ENCODE data around the gene MYO19.

MYO19 gene

GRCh38 chr17:36542755-36543154 is 8.1 kb upstream of the MYO19 start:
- TF ChIP-seq ZFX (IDR thresholded peaks at IDR 0.05) (no peak), CTCF (conservative IDR thresholded peaks at IDR 0.05) (no peak)
- no peak overlapping the region; the same call in 1 of the 2 replicates for H3K27ac ChIP-seq

GRCh38 chr17:36540696-36541095 is 6.0 kb upstream of the MYO19 start:
- H3K27ac ChIP-seq: no peak overlapping the region
- TF ChIP-seq ZFX (IDR thresholded peaks at IDR 0.05): no peak
- no peak for TF ChIP-seq CTCF (conservative IDR thresholded peaks at IDR 0.05)

- peak overlapping the region; percentile 95 for H3K27ac ChIP-seq
These were observed 1.0 kb upstream of the MYO19 start for GRCh38 chr17:36535669-36536081.

GRCh38 chr17:36533935-36534839 is 481 bp downstream of the MYO19 start:
- peak; percentile 84 for TF ChIP-seq CTCF (conservative IDR thresholded peaks at IDR 0.05)
- TF ChIP-seq ZFX (IDR thresholded peaks at IDR 0.05): no peak
- peak overlapping the region; percentile 95 for H3K27ac ChIP-seq

More at GRCh38 chr17:36535669-36536081, 1.0 kb upstream of the MYO19 start:
- TF ChIP-seq CTCF (conservative IDR thresholded peaks at IDR 0.05) (no peak), ZFX (IDR thresholded peaks at IDR 0.05) (no peak)

- peak overlapping the region; percentile 95; the same call in 1 of the 2 replicates for H3K27ac ChIP-seq
- no peak for TF ChIP-seq CTCF (conservative IDR thresholded peaks at IDR 0.05)
These were observed 2.2 kb downstream of the MYO19 start for GRCh38 chr17:36532435-36532975.

GRCh38 chr17:36529121-36529520 is 5.5 kb downstream of the MYO19 start:
- TF ChIP-seq ZFX (IDR thresholded peaks at IDR 0.05): no peak
- TF ChIP-seq CTCF (conservative IDR thresholded peaks at IDR 0.05): no peak
- H3K27ac ChIP-seq: no peak overlapping the region

GRCh38 chr17:36527621-36528250 is 6.9 kb downstream of the MYO19 start:
- H3K27ac ChIP-seq: no peak overlapping the region
- TF ChIP-seq CTCF (conservative IDR thresholded peaks at IDR 0.05): no peak
- no peak for TF ChIP-seq ZFX (IDR thresholded peaks at IDR 0.05)
